Lower leg skin (tissue), 3 donors: ENCODE results near the gene ESPL1.

Experiments used
- POLR2A ChIP-seq, 2 donors: fragments of 450-650 bp; IDR thresholded peaks; one replicate each; pipeline ENCODE4 v1.6.1; 2016 to 2017; ENCODE audit warnings: antibody characterized with exemption in 2 of 2, mild to moderate bottlenecking in 1 of 2, moderate library complexity in 1 of 2
- TF ChIP-seq, protein P1 (sequence below), 3 donors: fragments of 450-650 bp; IDR thresholded peaks; one replicate each; pipeline ENCODE4 v1.5.1; 2016; ENCODE audit warnings: antibody characterized with exemption in 3 of 3, mild to moderate bottlenecking in 3 of 3, moderate library complexity in 2 of 3

GRCh38 chr12:53236443-53237111 lies 31.5 kb upstream of the ESPL1 start:
- TF ChIP-seq, protein P1, sequence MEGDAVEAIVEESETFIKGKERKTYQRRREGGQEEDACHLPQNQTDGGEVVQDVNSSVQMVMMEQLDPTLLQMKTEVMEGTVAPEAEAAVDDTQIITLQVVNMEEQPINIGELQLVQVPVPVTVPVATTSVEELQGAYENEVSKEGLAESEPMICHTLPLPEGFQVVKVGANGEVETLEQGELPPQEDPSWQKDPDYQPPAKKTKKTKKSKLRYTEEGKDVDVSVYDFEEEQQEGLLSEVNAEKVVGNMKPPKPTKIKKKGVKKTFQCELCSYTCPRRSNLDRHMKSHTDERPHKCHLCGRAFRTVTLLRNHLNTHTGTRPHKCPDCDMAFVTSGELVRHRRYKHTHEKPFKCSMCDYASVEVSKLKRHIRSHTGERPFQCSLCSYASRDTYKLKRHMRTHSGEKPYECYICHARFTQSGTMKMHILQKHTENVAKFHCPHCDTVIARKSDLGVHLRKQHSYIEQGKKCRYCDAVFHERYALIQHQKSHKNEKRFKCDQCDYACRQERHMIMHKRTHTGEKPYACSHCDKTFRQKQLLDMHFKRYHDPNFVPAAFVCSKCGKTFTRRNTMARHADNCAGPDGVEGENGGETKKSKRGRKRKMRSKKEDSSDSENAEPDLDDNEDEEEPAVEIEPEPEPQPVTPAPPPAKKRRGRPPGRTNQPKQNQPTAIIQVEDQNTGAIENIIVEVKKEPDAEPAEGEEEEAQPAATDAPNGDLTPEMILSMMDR (IDR thresholded peaks at IDR 0.05) = no peak
- no peak for TF ChIP-seq POLR2A (IDR thresholded peaks at IDR 0.05)
